Cerebellar nuclear complex (tissue), 1 donor: ENCODE measurements around the gene NMUR1.

ENCODE experiments used
- DNase-seq, 2 experiments: peaks; one replicate each; lab custom pipeline; 2025; lab: John Stamatoyannopoulos, UW

The NMUR1 gene

DNA sequence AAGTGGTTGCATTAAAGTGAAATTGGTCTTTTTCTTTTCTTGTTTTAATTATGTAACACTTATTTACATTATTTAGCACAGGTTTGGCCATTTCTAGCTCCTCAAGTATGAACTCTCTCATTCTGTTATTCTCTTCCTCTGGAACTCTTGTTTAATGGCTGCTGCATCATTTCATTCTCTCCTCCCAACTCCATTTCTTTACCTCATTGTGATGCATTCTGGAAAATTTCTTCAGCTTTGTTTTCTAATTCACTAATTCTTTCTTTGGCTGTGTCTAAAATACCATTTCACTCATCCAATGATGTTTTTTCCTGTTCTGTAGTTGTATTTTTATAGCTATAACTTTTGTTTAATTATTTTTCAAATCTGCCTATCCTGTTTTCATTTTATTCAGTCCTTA, 22.5 kb upstream of the NMUR1 start:
- no peak for DNase-seq

DNA sequence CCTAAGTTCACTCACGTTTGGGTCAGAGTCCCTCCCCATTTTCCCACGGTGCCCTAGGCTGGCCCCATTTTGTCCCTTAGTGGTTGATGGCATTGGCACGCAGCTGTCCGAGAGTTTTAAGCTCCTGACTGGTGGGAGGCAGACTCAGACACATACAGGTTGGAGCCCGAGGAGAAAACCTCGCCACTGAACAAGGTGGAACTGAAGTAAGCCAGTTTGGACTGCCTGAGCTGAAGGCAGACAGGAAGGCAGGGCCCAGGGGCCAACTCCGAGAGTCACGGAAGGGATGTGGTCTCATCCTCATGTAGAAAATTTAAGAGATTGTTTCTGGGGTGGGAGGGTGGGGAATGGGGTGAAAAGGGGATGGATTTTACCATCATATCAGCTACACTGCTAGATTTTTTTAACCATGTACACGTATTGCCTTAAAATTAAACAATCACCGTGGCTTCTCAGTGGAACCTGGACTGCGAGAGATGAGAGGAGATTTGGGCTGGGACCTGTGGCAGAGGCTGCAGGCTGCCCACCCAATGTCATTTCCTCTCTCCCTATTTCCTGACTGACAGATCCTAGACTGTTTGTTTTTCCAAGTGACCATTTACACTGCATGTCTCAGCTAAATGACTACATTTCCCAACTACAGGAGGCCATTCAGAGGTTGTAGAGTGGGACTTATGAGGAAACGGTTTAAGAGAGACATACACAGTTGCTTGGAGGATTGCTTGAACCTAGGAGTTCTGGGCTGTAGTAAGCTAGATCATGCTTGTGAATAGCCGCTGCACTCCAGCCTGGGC, 19.4 kb upstream of the NMUR1 start:
- no peak for DNase-seq

DNA sequence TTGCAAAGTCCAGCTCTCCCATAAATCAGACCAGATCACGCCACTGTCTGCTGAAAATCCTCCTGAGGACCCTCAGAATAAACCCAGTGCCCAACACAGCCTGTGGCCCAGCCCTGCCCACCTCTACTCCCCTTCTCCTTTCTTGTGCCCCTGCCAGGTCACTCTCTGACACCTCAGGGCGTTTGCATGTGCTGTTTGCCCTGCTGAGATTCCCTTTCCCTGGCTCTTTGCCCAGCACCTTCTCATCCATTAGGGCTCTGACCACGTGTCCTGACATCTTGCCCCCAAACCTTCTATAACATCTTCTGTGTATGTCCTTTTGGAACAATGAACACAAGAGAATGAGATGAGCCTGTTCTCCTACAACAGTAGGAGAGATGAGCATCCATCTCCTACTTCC, 18.5 kb upstream of the NMUR1 start:
- DNase-seq: no peak

GRCh38 chr2:231547315-231548110, 17.3 kb upstream of the NMUR1 start:
- no peak for DNase-seq

GRCh38 chr2:231546014-231546715, 15.9 kb upstream of the NMUR1 start:
- DNase-seq: no peak

DNA sequence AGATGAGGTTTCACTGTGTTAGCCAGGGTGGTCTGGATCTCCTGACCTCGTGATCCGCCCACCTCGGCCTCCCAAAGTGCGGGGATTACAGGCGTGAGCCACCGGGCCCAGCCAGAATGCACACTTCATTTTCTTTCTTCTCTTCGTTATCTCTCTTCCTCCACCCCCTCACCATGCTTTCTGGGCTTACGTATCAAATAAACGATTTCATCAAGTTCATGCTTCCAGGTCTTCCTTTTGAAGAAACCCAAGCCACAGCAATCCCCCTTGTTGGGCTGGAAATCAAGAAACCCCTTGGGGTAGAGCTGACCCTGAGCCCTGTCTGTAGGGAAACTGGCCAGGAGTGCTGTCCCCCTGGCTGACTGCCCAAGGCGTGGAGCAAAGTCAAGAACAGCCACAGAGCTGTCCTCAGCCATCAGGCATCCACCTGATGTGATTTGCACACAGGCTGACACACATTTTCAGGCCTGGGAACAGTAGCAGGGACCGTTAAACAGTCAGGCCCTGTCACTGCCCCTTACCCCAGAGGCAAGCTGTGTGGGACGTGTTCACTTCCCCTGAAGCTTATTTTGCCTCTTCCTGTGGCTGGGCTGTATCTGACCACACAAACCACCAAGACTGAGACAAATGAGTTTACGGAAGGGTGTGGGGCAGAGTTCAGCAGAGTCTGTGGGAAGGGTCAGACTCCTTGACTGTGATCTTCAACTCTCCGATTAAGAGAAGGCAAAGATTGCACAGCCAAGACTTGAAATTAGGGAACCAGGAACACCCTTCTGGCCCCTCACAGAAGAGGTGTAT, 15.1 kb upstream of the NMUR1 start:
- DNase-seq: no peak

- DNase-seq: no peak
Observed at GRCh38 chr2:231542136-231542535, 11.9 kb upstream of the NMUR1 start.

GRCh38 chr2:231541645-231542044, 11.4 kb upstream of the NMUR1 start:
- DNase-seq: no peak

DNA sequence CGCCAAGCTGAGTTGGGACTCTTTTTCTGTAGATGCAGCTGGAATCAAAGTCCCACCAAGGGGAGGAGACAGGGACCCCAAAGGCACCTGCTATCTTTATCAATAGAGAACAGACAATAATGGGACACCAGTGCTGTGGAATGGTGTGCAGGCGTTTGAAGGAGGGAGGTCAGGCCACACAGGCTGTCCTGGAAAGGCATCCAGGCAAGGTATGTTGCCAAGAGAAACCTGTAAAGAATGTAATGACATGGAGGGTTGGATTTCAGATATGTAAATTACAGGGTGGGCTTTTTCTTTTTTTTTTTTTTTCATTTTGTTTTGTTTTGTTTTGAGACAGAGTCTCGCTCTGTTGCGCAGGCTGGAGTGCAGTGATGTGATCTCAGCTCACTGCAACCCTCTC, 9.7 kb upstream of the NMUR1 start:
- no peak for DNase-seq

DNA sequence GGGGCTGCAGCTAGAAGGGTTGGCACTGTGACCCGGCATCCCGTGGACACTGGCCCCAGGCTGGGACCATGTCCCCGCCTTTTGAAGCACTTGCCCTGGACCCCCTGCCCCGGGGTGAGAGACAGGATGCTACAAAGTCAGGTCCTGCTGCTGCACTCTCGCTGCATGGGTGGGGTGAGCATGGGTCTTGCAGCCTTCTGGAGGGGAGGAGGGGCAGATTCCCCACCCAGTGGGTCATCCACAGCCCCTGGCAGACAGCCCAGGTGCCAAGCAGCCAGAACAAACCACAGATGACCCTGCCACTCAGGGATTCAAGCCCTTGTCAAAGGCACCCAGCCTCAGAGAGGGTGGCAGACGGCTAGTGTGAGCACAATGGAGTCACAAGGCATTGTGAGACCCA, 5.7 kb upstream of the NMUR1 start:
- no peak for DNase-seq

- no peak for DNase-seq
Observed at GRCh38 chr2:231533777-231534125, 3.5 kb upstream of the NMUR1 start.

DNA sequence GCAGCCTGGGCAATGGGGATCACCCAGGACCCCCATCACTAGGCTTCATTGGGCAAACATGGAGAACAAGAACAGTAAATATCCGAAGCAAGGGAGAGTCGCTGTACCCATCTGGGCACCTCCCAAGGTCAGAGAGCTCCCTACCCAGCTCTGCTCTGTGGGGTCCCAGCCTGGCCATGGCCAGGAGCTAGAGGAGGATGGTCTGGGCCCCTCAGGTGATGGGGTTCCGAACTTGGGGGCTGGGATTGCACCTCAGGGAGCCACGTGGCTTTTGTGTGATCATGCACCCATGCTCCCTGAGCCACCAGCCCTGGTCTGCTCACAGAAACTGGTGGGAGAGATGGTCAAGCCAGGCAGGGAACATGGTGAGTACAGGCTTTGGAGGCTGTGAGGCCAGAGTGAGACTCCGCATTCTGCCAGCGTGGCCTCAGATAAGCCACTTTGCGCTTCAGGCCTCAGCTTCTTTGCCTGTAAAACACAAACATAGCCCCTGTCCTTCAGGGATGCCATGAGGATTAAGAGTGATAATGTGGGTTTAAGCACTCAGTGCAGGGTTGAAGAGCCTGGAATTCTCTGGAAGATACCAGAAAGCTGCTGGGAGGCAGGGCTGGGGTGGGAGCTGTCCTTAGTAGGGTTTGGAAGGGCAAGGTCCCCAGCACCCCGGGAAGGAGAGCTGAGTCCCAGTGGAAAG, 3.0 kb upstream of the NMUR1 start:
- DNase-seq: no peak

- DNase-seq: no peak
Observed at GRCh38 chr2:231532756-231533035, 2.5 kb upstream of the NMUR1 start.

GRCh38 chr2:231531883-231532755, 1.9 kb upstream of the NMUR1 start:
- DNase-seq: no peak

DNA sequence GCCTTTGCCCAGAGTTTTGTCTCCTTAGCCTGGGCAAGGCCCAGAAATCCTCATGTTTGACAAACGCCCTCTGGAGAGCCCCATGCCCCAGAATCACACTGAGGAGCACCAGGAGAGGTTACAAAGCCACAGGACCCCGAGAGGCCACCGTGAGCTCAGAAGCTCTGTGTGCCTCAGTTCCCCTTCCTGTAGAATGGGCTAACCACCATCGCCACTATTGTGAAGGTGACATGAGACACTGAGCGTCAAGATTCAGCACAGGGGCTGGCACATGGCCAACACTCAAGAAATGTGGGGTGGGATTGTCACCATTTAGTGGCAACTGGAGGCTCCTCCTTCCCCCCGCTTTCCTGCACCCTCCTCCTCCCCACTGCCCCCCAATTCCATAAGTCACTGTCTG, 1.2 kb upstream of the NMUR1 start:
- DNase-seq: no peak

DNA sequence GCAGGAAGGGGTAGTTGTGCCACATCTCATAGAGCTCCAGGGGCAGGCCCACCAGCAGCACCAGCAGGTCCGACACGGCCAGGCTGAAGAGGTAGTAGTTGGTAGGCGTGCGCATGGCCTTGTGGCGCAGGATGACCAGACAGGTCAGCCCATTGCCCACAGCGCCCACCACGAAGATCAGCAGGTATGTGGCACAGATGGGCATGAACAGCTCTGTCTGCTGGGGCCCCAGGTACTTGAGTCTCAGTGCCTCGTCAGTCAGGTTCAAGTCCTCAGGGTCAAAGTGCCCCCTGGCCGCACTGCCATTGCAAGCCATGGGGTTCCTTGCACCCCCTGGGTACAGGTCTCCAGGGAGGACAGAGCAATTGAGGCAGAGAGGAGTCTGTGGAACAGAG, 1.6 kb downstream of the NMUR1 start:
- DNase-seq: no peak

DNA sequence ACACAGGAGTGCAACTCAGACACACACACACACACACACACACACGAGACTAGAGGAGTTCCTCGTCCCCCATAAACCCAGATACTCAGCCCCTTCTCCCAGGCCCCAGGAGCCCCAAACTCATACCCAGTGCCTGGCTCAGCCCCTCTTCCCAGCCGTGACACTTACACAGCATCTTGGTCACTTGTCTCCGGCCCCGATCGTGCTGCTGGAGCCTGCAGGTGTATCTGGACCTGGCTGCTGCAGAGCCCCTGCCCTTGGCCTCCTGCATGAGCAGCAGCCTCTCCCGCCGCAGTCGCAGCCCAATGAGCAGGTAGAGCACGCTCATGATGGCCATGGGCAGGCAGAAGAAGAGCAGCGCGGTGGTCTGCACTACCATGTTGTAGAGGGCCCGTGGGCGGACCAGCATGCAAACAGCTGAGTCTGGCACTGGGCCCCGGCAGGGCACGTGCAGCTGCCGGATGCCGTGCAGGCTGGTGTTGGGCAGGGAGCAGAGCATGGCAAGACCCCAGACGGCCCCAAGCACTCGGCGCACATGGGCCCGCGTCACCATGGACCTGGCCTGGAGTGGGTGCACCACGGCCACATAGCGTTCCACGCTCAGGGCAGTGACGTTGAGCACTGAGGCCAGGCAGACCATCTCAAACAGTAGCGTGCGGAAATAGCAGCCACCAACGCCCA, 2.1 kb downstream of the NMUR1 start:
- no peak for DNase-seq

- no peak for DNase-seq
Observed at GRCh38 chr2:231527091-231527395, 3.2 kb downstream of the NMUR1 start.

GRCh38 chr2:231526341-231527090, 3.7 kb downstream of the NMUR1 start:
- DNase-seq: no peak
